SU-DHL-6 (cell line): ENCODE measurements around the gene EPS8.

Experiments
- CTCF ChIP-seq: fragments of 200-600 bp; sonication (generic); IDR thresholded peaks from one replicate; pipeline ENCODE4 v1.5.1; 2017; ENCODE audit warnings: antibody characterized with exemption, mild to moderate bottlenecking, low read length, moderate library complexity; ENCODE audit not compliant: insufficient read depth, poor library complexity, severe bottlenecking
- EZH2phosphoT487 ChIP-seq: fragments of 200-600 bp; sonication (generic), shearing (Covaris generic); conservative IDR thresholded peaks from 2 replicates; pipeline ENCODE4 v1.6.1; 2018; ENCODE audit warnings: mild to moderate bottlenecking, antibody characterized with exemption, low read length, moderate library complexity, mixed read lengths

GRCh38 chr12:15729097-15729496 is 60.1 kb downstream of the EPS8 start:
- TF ChIP-seq CTCF (no peak), EZH2phosphoT487 (no peak)
